ENCODE measurements around the gene FRMD4A.

Gene FRMD4A

GRCh38 chr10:14293526-14293925 is 37.2 kb downstream of the FRMD4A start:
- Histone ChIP-seq H3K9me3 (ENCODE audit: insufficient read depth, low read length) (peaks cover 15% of the 10 kb centered on the region; the same call in 1 of the 2 replicates), H3K9me2 (replicated peaks; ENCODE audit: insufficient read depth, low read length) (no peaks in the 10 kb centered on the region), H3K27me3 (ENCODE audit: low read length) (no peaks in the 10 kb centered on the region), H3F3A (ENCODE audit: insufficient read depth) (no peaks in the 10 kb centered on the region), H3K4me2 (ENCODE audit: low read depth, low read length, poor library complexity, severe bottlenecking) (no peak overlapping the region), H3K27ac (ENCODE audit: low read depth, low read length) (no peak overlapping the region), H3K4me3 (ENCODE audit: insufficient read depth, low read length, poor library complexity, severe bottlenecking) (no peak overlapping the region), H4K20me1 (ENCODE audit: low read depth, low read length) (no peaks in the 10 kb centered on the region), H2AFZ (ENCODE audit: low read depth, low read length, severe bottlenecking) (no peak overlapping the region), H3K36me3 (ENCODE audit: low read length) (no peaks in the 10 kb centered on the region; the same call in 1 of the 2 replicates), H3K9ac (ENCODE audit: low read length) (no peak overlapping the region), H3K79me2 (ENCODE audit: insufficient read depth, low read length) (no peaks in the 10 kb centered on the region)
- TF ChIP-seq, protein P1, sequence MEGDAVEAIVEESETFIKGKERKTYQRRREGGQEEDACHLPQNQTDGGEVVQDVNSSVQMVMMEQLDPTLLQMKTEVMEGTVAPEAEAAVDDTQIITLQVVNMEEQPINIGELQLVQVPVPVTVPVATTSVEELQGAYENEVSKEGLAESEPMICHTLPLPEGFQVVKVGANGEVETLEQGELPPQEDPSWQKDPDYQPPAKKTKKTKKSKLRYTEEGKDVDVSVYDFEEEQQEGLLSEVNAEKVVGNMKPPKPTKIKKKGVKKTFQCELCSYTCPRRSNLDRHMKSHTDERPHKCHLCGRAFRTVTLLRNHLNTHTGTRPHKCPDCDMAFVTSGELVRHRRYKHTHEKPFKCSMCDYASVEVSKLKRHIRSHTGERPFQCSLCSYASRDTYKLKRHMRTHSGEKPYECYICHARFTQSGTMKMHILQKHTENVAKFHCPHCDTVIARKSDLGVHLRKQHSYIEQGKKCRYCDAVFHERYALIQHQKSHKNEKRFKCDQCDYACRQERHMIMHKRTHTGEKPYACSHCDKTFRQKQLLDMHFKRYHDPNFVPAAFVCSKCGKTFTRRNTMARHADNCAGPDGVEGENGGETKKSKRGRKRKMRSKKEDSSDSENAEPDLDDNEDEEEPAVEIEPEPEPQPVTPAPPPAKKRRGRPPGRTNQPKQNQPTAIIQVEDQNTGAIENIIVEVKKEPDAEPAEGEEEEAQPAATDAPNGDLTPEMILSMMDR (IDR thresholded peaks at IDR 0.05; ENCODE audit: insufficient read depth, low read length, poor library complexity, severe bottlenecking) = no peak
- TF ChIP-seq EZH2phosphoT487 (conservative IDR thresholded peaks at IDR 0.05; ENCODE audit: low read length) = no peak

- H3K79me2 ChIP-seq (ENCODE audit: insufficient read depth, low read length) = no peaks in the 10 kb centered on the region
- no peak overlapping the region for H3K4me3 ChIP-seq (ENCODE audit: insufficient read depth, low read length, poor library complexity, severe bottlenecking)
- no peak overlapping the region for H2AFZ ChIP-seq (ENCODE audit: low read depth, low read length, severe bottlenecking)
- no peaks in the 10 kb centered on the region; the same call in 1 of the 2 replicates for H3K36me3 ChIP-seq (ENCODE audit: low read length)
- H3K27me3 ChIP-seq (ENCODE audit: low read length) = no peaks in the 10 kb centered on the region
- H3K9me2 ChIP-seq (replicated peaks; ENCODE audit: insufficient read depth, low read length) = no peaks in the 10 kb centered on the region
- no peaks in the 10 kb centered on the region for H3F3A ChIP-seq (ENCODE audit: insufficient read depth)
- H4K20me1 ChIP-seq (ENCODE audit: low read depth, low read length) = no peaks in the 10 kb centered on the region
- no peak overlapping the region for H3K27ac ChIP-seq (ENCODE audit: low read depth, low read length)
- H3K9ac ChIP-seq (ENCODE audit: low read length) = no peak overlapping the region
- no peak overlapping the region for H3K4me2 ChIP-seq (ENCODE audit: low read depth, low read length, poor library complexity, severe bottlenecking)
- H3K9me3 ChIP-seq (ENCODE audit: insufficient read depth, low read length) = peaks cover 15% of the 10 kb centered on the region; the same call in 1 of the 2 replicates
- TF ChIP-seq, protein P1 (IDR thresholded peaks at IDR 0.05; ENCODE audit: insufficient read depth, low read length, poor library complexity, severe bottlenecking) = no peak
- TF ChIP-seq EZH2phosphoT487 (conservative IDR thresholded peaks at IDR 0.05; ENCODE audit: low read length) = no peak
Measured at GRCh38 chr10:14291296-14291695, 39.4 kb downstream of the FRMD4A start.

DNA sequence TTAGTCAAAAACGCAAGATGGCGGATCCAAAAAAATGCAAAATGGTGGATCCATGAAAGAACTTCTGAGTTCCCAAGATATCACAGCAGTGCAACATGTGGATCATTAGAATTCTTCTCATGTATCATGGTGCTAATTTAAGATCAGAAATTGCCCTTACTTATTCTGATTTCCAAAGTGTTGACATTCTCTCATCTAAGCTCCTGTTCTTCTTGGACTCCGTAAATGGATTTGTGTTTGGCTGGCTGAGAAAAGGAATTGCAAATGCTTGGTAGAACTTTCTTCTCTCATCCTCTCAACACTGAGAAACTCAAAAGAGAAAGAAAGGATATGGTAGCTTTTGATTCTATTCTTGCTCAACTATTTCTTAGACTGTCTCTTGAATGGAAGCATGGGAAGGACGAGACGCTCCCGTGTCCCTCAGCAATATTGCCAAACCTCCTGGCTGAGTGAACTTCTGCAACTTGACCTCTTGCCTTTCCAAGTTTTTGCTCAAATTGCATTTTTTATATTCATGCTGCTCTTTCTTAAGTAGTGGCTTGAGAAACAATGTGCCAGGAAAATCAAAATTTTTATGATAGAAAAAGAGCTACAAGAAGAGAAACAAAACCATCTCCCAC is 44.7 kb downstream of the FRMD4A start:
- no peaks in the 10 kb centered on the region for H3K27me3 ChIP-seq (ENCODE audit: low read length)
- H3K9ac ChIP-seq (ENCODE audit: low read length) = no peak overlapping the region
- no peaks in the 10 kb centered on the region for H4K20me1 ChIP-seq (ENCODE audit: low read depth, low read length)
- TF ChIP-seq, protein P1 (IDR thresholded peaks at IDR 0.05; ENCODE audit: insufficient read depth, low read length, poor library complexity, severe bottlenecking) = no peak
- no peak for TF ChIP-seq EZH2phosphoT487 (conservative IDR thresholded peaks at IDR 0.05; ENCODE audit: low read length)
- no peaks in the 10 kb centered on the region for H3K9me2 ChIP-seq (replicated peaks; ENCODE audit: insufficient read depth, low read length)
- H3F3A ChIP-seq (ENCODE audit: insufficient read depth) = no peaks in the 10 kb centered on the region
- H3K79me2 ChIP-seq (ENCODE audit: insufficient read depth, low read length) = no peaks in the 10 kb centered on the region
- H3K4me2 ChIP-seq (ENCODE audit: low read depth, low read length, poor library complexity, severe bottlenecking) = no peak overlapping the region
- H2AFZ ChIP-seq (ENCODE audit: low read depth, low read length, severe bottlenecking) = no peak overlapping the region
- H3K4me3 ChIP-seq (ENCODE audit: insufficient read depth, low read length, poor library complexity, severe bottlenecking) = no peak overlapping the region
- H3K36me3 ChIP-seq (ENCODE audit: low read length) = no peaks in the 10 kb centered on the region; the same call in 1 of the 2 replicates
- H3K27ac ChIP-seq (ENCODE audit: low read depth, low read length) = no peak overlapping the region
- peaks cover 7% of the 10 kb centered on the region; the same call in 1 of the 2 replicates for H3K9me3 ChIP-seq (ENCODE audit: insufficient read depth, low read length)

Measured in SU-DHL-6 (cell line).